RPMI8226 (cell line): ENCODE data around the gene SIGLEC15.
A peak's percentile ranks its signal among the peaks of the same experiment; 100 is the strongest.
"Not testable (repeated sequence)": the region's sequence is repeated elsewhere in the genome, so short reads cannot be mapped to it uniquely, and the experiment has no call there.

Source experiments
- DNase-seq: peaks from one replicate; pipeline ENCODE4 v3.0.0-alpha.2; 2015

SIGLEC15 gene

GRCh38 chr18:45825258-45826044 lies at the start of gene SIGLEC15:
Gene SIGLEC15, plus strand, starts transcription at chr18:45825675. Its CDS starts 54 bp downstream, at chr18:45825729.
- DNase-seq: peak; percentile 31

- no peak for DNase-seq
Observed at GRCh38 chr18:45775743-45776142, 49.7 kb upstream of the SIGLEC15 start.

GRCh38 chr18:45777393-45777792 lies 48.1 kb upstream of the SIGLEC15 start:
- DNase-seq: no peak

GRCh38 chr18:45780568-45780967 lies 44.9 kb upstream of the SIGLEC15 start:
- DNase-seq: no peak

- DNase-seq: no peak
Observed at GRCh38 chr18:45782662-45783061, 42.8 kb upstream of the SIGLEC15 start.

GRCh38 chr18:45783097-45784075 lies 42.1 kb upstream of the SIGLEC15 start:
- no peak for DNase-seq

GRCh38 chr18:45785134-45785533 lies 40.3 kb upstream of the SIGLEC15 start:
- peak; percentile 23 for DNase-seq

- no peak for DNase-seq
Observed at GRCh38 chr18:45786941-45787340, 38.5 kb upstream of the SIGLEC15 start.

GRCh38 chr18:45787346-45787745 lies 38.1 kb upstream of the SIGLEC15 start:
- no peak for DNase-seq

GRCh38 chr18:45788861-45789260 lies 36.6 kb upstream of the SIGLEC15 start:
- DNase-seq: no peak

GRCh38 chr18:45792506-45793263 lies 32.8 kb upstream of the SIGLEC15 start:
- no peak for DNase-seq

GRCh38 chr18:45793264-45793965 lies 32.1 kb upstream of the SIGLEC15 start:
- DNase-seq: peak; percentile 14

GRCh38 chr18:45801416-45802004 lies 24.0 kb upstream of the SIGLEC15 start:
- DNase-seq: no peak

- no peak for DNase-seq
Observed at GRCh38 chr18:45802814-45803492, 22.5 kb upstream of the SIGLEC15 start.

GRCh38 chr18:45805551-45805950 lies 19.9 kb upstream of the SIGLEC15 start:
- no peak for DNase-seq

- DNase-seq: no peak
Observed at GRCh38 chr18:45806226-45806625, 19.2 kb upstream of the SIGLEC15 start.

- peak; percentile 40 for DNase-seq
Observed at GRCh38 chr18:45807144-45807543, 18.3 kb upstream of the SIGLEC15 start.

GRCh38 chr18:45814733-45815132 lies 10.7 kb upstream of the SIGLEC15 start:
- not testable (repeated sequence) for DNase-seq

- DNase-seq: no peak
Observed at GRCh38 chr18:45817543-45817942, 7.9 kb upstream of the SIGLEC15 start.

- DNase-seq: not testable (repeated sequence)
Observed at GRCh38 chr18:45818765-45819164, 6.7 kb upstream of the SIGLEC15 start.

GRCh38 chr18:45820106-45820745 lies 5.2 kb upstream of the SIGLEC15 start:
- DNase-seq: no peak
